ENCODE results near the gene HECTD3. TPM values are rescaled to one million over a fixed set of nuclear protein-coding genes. Genes with fewer than 3 reads are reported as not detected.

The HECTD3 gene
- total RNA-seq, 4 donors from 2014 or later, result 40.4 to 51.6 (median 46.4) TPM

- TF ChIP-seq POLR2A (IDR thresholded peaks at IDR 0.05) (peak in 1 of 2 donors; percentile 50), CTCF (IDR thresholded peaks at IDR 0.05) (peak in 1 of 5 experiments; percentile 37), EP300 (IDR thresholded peaks at IDR 0.05) (peak; percentile 60 to 87)
- peaks cover 0 to 52% (median 33%) of the 10 kb centered on the region in 4 donors for H3K4me1 ChIP-seq
- no peaks in the 10 kb centered on the region for H3K27me3 ChIP-seq
- H3K9me3 ChIP-seq, result no peaks in the 10 kb centered on the region
- peak within 1 kb of the TSS; percentile 54 to 91 (median 88) for H3K27ac ChIP-seq
- peak; percentile 84 to 92 for DNase-seq (ENCODE audit: low spot score in 2 of 2)
- H3K4me3 ChIP-seq, result peak within 1 kb of the TSS; percentile 61 to 98 (median 87)
- 1% methylated on average over 20 to 21 of the region's 21 CpGs for whole genome bisulfite sequencing, 2 donors
- H3K36me3 ChIP-seq, result peaks cover 0 to 42% (median 11%) of the 10 kb centered on the region in 3 donors
These were observed 914 bp upstream of the HECTD3 start, which contains the start of gene UROD for GRCh38 chr1:45011837-45012638. TSS of gene UROD (plus strand) at chr1:45012254. CDS start at chr1:45012266, 12 bp downstream.

- DNase-seq (ENCODE audit: low spot score in 2 of 2), result no peak
- TF ChIP-seq POLR2A (IDR thresholded peaks at IDR 0.05) (no peak), CTCF (IDR thresholded peaks at IDR 0.05) (no peak), EP300 (IDR thresholded peaks at IDR 0.05) (no peak)
- Histone ChIP-seq H3K4me3 (peak overlapping the region; percentile 61 to 98 (median 87)), H3K9me3 (no peaks in the 10 kb centered on the region), H3K36me3 (peaks cover 0 to 51% (median 19%) of the 10 kb centered on the region in 3 donors), H3K27me3 (no peaks in the 10 kb centered on the region), H3K4me1 (peaks cover 0 to 52% (median 33%) of the 10 kb centered on the region in 4 donors), H3K27ac (peak overlapping the region in 3 of 4 donors; percentile 87 to 91 (median 90))
- 17 to 19% methylated on average over 25 to 39 of the region's 41 CpGs for WGBS, 2 donors
These were observed 919 bp downstream of the HECTD3 start for GRCh38 chr1:45009956-45010854.

GRCh38 chr1:45009296-45009865 lies 1.7 kb downstream of the HECTD3 start:
- Histone ChIP-seq H3K27me3 (no peaks in the 10 kb centered on the region), H3K4me3 (peak overlapping the region in 1 of 4 donors; percentile 89), H3K9me3 (no peaks in the 10 kb centered on the region), H3K36me3 (peaks cover 0 to 56% (median 26%) of the 10 kb centered on the region in 3 donors), H3K27ac (peak overlapping the region in 1 of 4 donors; percentile 91), H3K4me1 (peaks cover 0 to 46% (median 32%) of the 10 kb centered on the region in 4 donors)
- TF ChIP-seq CTCF (IDR thresholded peaks at IDR 0.05) (no peak), EP300 (IDR thresholded peaks at IDR 0.05) (no peak), POLR2A (IDR thresholded peaks at IDR 0.05) (no peak)
- WGBS, 2 donors, result 73 to 84% methylated on average over 11 of the region's 11 CpGs
- DNase-seq (ENCODE audit: low spot score in 2 of 2), result no peak

- H3K4me1 ChIP-seq, result peaks cover 0 to 37% (median 30%) of the 10 kb centered on the region in 4 donors
These were observed 2.6 kb downstream of the HECTD3 start for GRCh38 chr1:45008516-45008915.

More at GRCh38 chr1:45008516-45008915, 2.6 kb downstream of the HECTD3 start:
- H3K9me3 ChIP-seq, result no peaks in the 10 kb centered on the region
- H3K36me3 ChIP-seq, result peaks cover 0 to 59% (median 33%) of the 10 kb centered on the region in 3 donors
- WGBS, 2 donors, result 86 to 88% methylated on average over 11 to 12 of the region's 12 CpGs
- DNase-seq (ENCODE audit: low spot score in 2 of 2), result no peak
- H3K27ac ChIP-seq, result no peak overlapping the region
- no peaks in the 10 kb centered on the region for H3K27me3 ChIP-seq
- H3K4me3 ChIP-seq, result no peak overlapping the region
- TF ChIP-seq CTCF (IDR thresholded peaks at IDR 0.05), result no peak
- TF ChIP-seq POLR2A (IDR thresholded peaks at IDR 0.05), result no peak
- no peak for TF ChIP-seq EP300 (IDR thresholded peaks at IDR 0.05)

Data from tibial nerve (tissue), 4 donors.